Kidney (tissue), 14 donors: ENCODE results near the gene MAP3K15. TPM values are rescaled to one million over a fixed set of nuclear protein-coding genes. Genes with fewer than 3 reads are reported as not detected.

Source experiments
- DNase-seq, 5 donors: peaks; one replicate each; pipeline ENCODE4 v3.0.0-alpha.2; 2013 to 2020
- FAIRE-seq: peaks from 2 replicates; lab custom pipeline; 2012; peaks lifted over from hg19 to GRCh38; lab: Jason Lieb, UNC
- H3K27ac ChIP-seq, 2 donors: one replicate each; pipeline ENCODE4 v1.7.0; 2013; ENCODE audit warnings: low read depth in 2 of 2, low read length in 2 of 2, inconsistent platforms in 1 of 2
- H3K27me3 ChIP-seq: one replicate; pipeline ENCODE4 v1.7.1; 2013; ENCODE audit warnings: low read length, inconsistent platforms; ENCODE audit not compliant: control insufficient read depth, insufficient read depth
- H3K36me3 ChIP-seq, 3 donors: one replicate each; pipeline versions ENCODE4 v1.7.0 to v1.7.1; 2013; ENCODE audit warnings: low read length in 3 of 3, control low read depth in 1 of 3, inconsistent platforms in 1 of 3; ENCODE audit not compliant: insufficient read depth in 3 of 3, control insufficient read depth in 2 of 3
- H3K4me1 ChIP-seq, 3 donors: one replicate each; pipeline versions ENCODE4 v1.7.0 to v1.7.1; 2013; ENCODE audit warnings: low read length in 3 of 3, inconsistent platforms in 1 of 3, low read depth in 1 of 3; ENCODE audit not compliant: control insufficient read depth in 2 of 3, insufficient read depth in 2 of 3
- H3K4me3 ChIP-seq, 3 donors: one replicate each; pipeline versions ENCODE4 v1.7.0 to v1.8.1; 2013; ENCODE audit warnings: low read length in 3 of 3, control low read depth in 1 of 3, inconsistent platforms in 1 of 3
- H3K9ac ChIP-seq, 3 donors: one replicate each; pipeline versions ENCODE4 v1.7.0 to v1.7.1; 2013; ENCODE audit warnings: low read length in 3 of 3, control low read depth in 1 of 3, inconsistent platforms in 1 of 3
- H3K9me3 ChIP-seq, 3 donors: one replicate each; pipeline versions ENCODE4 v1.7.0 to v1.7.1; 2013; ENCODE audit warnings: low read length in 3 of 3, control low read depth in 1 of 3, inconsistent platforms in 1 of 3; ENCODE audit not compliant: control insufficient read depth in 2 of 3, insufficient read depth in 1 of 3
- CTCF ChIP-seq: IDR thresholded peaks from 3 replicates; pipeline ENCODE4 v1.5.1; 2012; ENCODE audit warnings: mild to moderate bottlenecking, moderate library complexity, borderline replicate concordance; ENCODE audit not compliant: insufficient read depth; ENCODE audit errors: extremely low read depth
- intact Hi-C: fragments of 100-400 bp; cut with DNase I; formaldehyde crosslinking; loops from one replicate; pipeline ENCODE4 v1.11.1; 2022
- polyA plus RNA-seq: library from polyadenylated mRNA; stranded (reverse); fragments of 350-450 nt; fragmentation: Illumina TruSeq; extraction: RNeasy Lipid Tissue Mini Kit (QIAGEN cat#74804); gene quantifications from one replicate; pipeline ENCODE4 v1.2.3, GENCODE V29; 2014; ENCODE audit warnings: low read depth, low replicate concordance; ENCODE audit not compliant: insufficient read depth
- total RNA-seq: library from RNA; stranded (reverse); fragmentation: NEBNext Ultra II Directional; extraction: Animal tissue kit (Norgen Biotek cat#: 25700); gene quantifications from one replicate; pipeline ENCODE4 v1.2.1, GENCODE V29; 2021
- donor health status: control.
- donor health status: control.
- donor health status: control.
- donor health status: control.
- donor health status: control.
- donor health status: DM: yes; HTN: yes; CAD: no.
- donor health status: Normal renal cell carcinoma (clear cell type).

MAP3K15 gene
- total and polyA plus RNA-seq, 2 donors from 2014 or later: 3.7 to 5.0 TPM

GRCh38 chrX:19372170-19372546 lies 143.2 kb downstream of the MAP3K15 start:
- Histone ChIP-seq H3K4me1 (peaks cover 0 to 4% (median 0%) of the 10 kb centered on the region in 3 donors), H3K9ac (peak overlapping the region in 1 of 3 donors; percentile 20), H3K27me3 (no peaks in the 10 kb centered on the region), H3K36me3 (no peaks in the 10 kb centered on the region), H3K27ac (no peak overlapping the region), H3K9me3 (no peaks in the 10 kb centered on the region), H3K4me3 (peak overlapping the region; percentile 34 to 54 (median 34))
- intact Hi-C loops: no loop called here
- peak; percentile 64 for TF ChIP-seq CTCF
- FAIRE-seq (peak; percentile 58), DNase-seq (peak; percentile 77 to 85 (median 83))

DNA sequence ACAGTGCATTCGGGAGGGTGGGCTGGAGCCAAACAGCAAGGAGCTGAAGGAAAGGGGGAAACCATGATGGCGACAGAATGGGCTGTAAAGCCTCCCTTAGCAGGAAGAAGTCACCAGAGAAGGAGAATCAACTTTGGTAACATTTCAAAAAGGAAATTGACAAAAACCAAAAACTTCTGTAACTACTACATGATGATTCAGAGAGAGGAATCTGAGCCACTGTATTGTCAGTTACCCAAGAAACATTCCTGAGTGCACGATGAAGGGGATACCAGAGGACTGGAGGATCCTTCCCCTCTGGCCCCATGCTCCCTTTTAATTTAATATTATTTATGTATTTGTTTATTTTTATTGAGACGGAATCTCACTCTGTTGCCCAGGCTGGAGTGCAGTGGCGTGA lies 145.2 kb downstream of the MAP3K15 start:
- H3K9me3 ChIP-seq: no peaks in the 10 kb centered on the region
- FAIRE-seq (no peak), DNase-seq (no peak)
- no peak overlapping the region for H3K4me3 ChIP-seq
- TF ChIP-seq CTCF: no peak
- intact Hi-C loops: no loop called here
- no peaks in the 10 kb centered on the region for H3K27me3 ChIP-seq
- peaks cover 0 to 4% (median 0%) of the 10 kb centered on the region in 3 donors for H3K4me1 ChIP-seq
- H3K9ac ChIP-seq: no peak overlapping the region
- H3K27ac ChIP-seq: no peak overlapping the region
- no peaks in the 10 kb centered on the region for H3K36me3 ChIP-seq

- Histone ChIP-seq H3K4me1 (peaks cover 0 to 4% (median 0%) of the 10 kb centered on the region in 3 donors), H3K9ac (no peak overlapping the region), H3K27me3 (no peaks in the 10 kb centered on the region), H3K27ac (no peak overlapping the region), H3K9me3 (no peaks in the 10 kb centered on the region), H3K36me3 (no peaks in the 10 kb centered on the region), H3K4me3 (no peak overlapping the region)
- intact Hi-C loops: no loop called here
- TF ChIP-seq CTCF: no peak
- DNase-seq: no peak
- no peak for FAIRE-seq
Observed at GRCh38 chrX:19368576-19368975, 146.7 kb downstream of the MAP3K15 start.

- Histone ChIP-seq H3K9ac (no peak overlapping the region), H3K4me1 (no peaks in the 10 kb centered on the region), H3K9me3 (no peaks in the 10 kb centered on the region), H3K27ac (no peak overlapping the region), H3K36me3 (peaks cover 3 to 29% (median 13%) of the 10 kb centered on the region in 3 donors), H3K27me3 (no peaks in the 10 kb centered on the region), H3K4me3 (no peak overlapping the region)
- FAIRE-seq (no peak), DNase-seq (no peak)
- intact Hi-C loops: no loop called here
- no peak for TF ChIP-seq CTCF
Observed at GRCh38 chrX:19361701-19362100, 153.6 kb downstream of the MAP3K15 start.
